Lower leg skin (tissue), 4 donors: ENCODE results near the gene AIG1. TPM values are rescaled to one million over a fixed set of nuclear protein-coding genes. Genes with fewer than 3 reads are reported as not detected.

Source experiments
- DNase-seq, 2 donors: peaks; one replicate each; pipeline ENCODE4 v3.0.0-alpha.2; 2019; ENCODE audit warnings: low spot score in 2 of 2
- H3K4me3 ChIP-seq: fragments of 200-600 bp; sonication (generic); 2 replicates; pipeline ENCODE4 v1.5.1; 2017; ENCODE audit warnings: mild to moderate bottlenecking, low read depth; ENCODE audit not compliant: poor library complexity, severe bottlenecking
- CTCF ChIP-seq, 3 donors: fragments of 450-650 bp; IDR thresholded peaks; one replicate each; pipeline ENCODE4 v1.5.1; 2016; ENCODE audit warnings: antibody characterized with exemption in 3 of 3, mild to moderate bottlenecking in 3 of 3, moderate library complexity in 2 of 3
- POLR2A ChIP-seq, 2 donors: fragments of 450-650 bp; IDR thresholded peaks; one replicate each; pipeline ENCODE4 v1.6.1; 2016 to 2017; ENCODE audit warnings: antibody characterized with exemption in 2 of 2, mild to moderate bottlenecking in 1 of 2, moderate library complexity in 1 of 2
- WGBS, 2 donors: methylation state at CpG; one replicate each; pipeline ENCODE4 v1.1.5; 2018; 5-methylcytosine and 5-hydroxymethylcytosine counted together
- intact Hi-C: fragments of 100-400 bp; cut with DNase I; formaldehyde crosslinking; loops from one replicate; pipeline ENCODE4 v1.15.0; 2023; ENCODE audit warnings: low total_unique reads
- total RNA-seq, 4 donors: library from RNA; depleted of rRNA; stranded (reverse); fragments of >200 nt; gene quantifications; one replicate each; pipeline ENCODE4 v1.1.0, GENCODE V29; 2016

The AIG1 gene
- total RNA-seq, 4 donors from 2014 or later = 12.2 to 21.4 (median 16.0) TPM

DNA sequence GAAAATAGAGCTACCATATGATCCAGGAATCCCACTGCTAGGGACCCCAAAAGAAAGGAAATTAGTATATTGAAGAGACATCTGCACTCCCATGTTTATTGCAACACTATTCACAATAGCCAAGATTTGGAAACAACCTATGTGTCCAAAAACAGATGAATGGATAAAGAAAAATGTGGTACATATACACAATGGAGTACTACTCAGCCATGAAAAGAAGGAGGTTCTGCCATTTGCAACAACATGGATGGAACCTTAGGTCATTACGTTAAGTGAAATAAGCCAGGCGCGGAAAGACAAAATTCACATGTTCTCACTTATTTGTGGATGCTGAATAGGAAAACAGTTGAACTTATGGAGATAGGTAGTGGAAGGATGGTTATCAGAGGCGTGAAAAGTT, 252.5 kb downstream of the AIG1 start:
- H3K4me3 ChIP-seq = no peak overlapping the region
- TF ChIP-seq CTCF (IDR thresholded peaks at IDR 0.05) = no peak
- TF ChIP-seq POLR2A (IDR thresholded peaks at IDR 0.05) = no peak
- intact Hi-C loops = no loop called here
- DNase-seq = no peak
- WGBS, 2 donors = 97 to 99% methylated on average over 4 of the region's 4 CpGs

- TF ChIP-seq CTCF (IDR thresholded peaks at IDR 0.05) = no peak
- no peak for TF ChIP-seq POLR2A (IDR thresholded peaks at IDR 0.05)
- WGBS, 2 donors = 90 to 94% methylated on average over 5 of the region's 5 CpGs
- no peak overlapping the region for H3K4me3 ChIP-seq
- intact Hi-C loops = no loop called here
- no peak for DNase-seq
These were observed 260.9 kb downstream of the AIG1 start for GRCh38 chr6:143321491-143322086.

- intact Hi-C loops = no loop called here
- TF ChIP-seq POLR2A (IDR thresholded peaks at IDR 0.05) (no peak), CTCF (IDR thresholded peaks at IDR 0.05) (no peak)
- 28 to 48% methylated on average over 4 of the region's 4 CpGs for WGBS, 2 donors
- DNase-seq = no peak
- H3K4me3 ChIP-seq = no peak overlapping the region
These were observed 261.7 kb downstream of the AIG1 start for GRCh38 chr6:143322386-143322785.

- intact Hi-C loops = no loop called here
- no peak for TF ChIP-seq CTCF (IDR thresholded peaks at IDR 0.05)
- no peak for TF ChIP-seq POLR2A (IDR thresholded peaks at IDR 0.05)
- no peak overlapping the region for H3K4me3 ChIP-seq
- WGBS, 2 donors = 52 to 63% methylated on average over 3 of the region's 3 CpGs
- DNase-seq = no peak
These were observed 263.2 kb downstream of the AIG1 start for GRCh38 chr6:143323729-143324470.

GRCh38 chr6:143325379-143326140, 264.9 kb downstream of the AIG1 start:
- WGBS, 2 donors = 52 to 68% methylated on average over 1 of the region's 1 CpG
- no peak overlapping the region for H3K4me3 ChIP-seq
- DNase-seq = no peak
- TF ChIP-seq CTCF (IDR thresholded peaks at IDR 0.05) (no peak), POLR2A (IDR thresholded peaks at IDR 0.05) (no peak)
- intact Hi-C loops = no loop called here
